ENCODE measurements around the gene PRPF6.

PRPF6 gene

DNA sequence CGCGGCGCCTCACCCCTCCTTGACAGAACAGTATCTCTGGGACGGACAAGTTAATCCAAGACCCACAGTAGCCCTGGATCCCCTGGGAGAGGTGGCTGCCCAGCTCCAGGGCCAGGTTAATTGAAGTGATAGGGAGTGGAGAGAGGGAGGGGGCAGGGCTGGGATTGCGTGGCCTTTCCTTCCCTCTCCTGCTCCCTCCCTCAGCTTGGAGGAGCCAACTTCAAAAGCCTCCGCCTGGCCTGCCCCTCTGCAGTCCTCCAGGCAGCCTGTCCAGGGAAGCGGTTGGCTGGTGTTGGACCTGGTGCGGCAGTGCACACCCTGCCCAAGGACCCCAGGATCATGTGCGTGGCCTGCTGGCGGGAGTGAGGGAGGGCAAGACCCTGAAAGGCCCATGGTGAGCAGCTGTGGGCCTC, 55.0 kb downstream of the PRPF6 start, which contains the start of gene C20orf204:
TSS of gene C20orf204 (plus strand) at position 250 of the 413 bp plus-strand sequence. CDS start at position 392, 142 bp downstream.
- no peak for DNase-seq (ENCODE audit: low read depth)

GRCh38 chr20:64036346-64037198, 55.6 kb downstream of the PRPF6 start:
- no peak for DNase-seq (ENCODE audit: low read depth)

DNA sequence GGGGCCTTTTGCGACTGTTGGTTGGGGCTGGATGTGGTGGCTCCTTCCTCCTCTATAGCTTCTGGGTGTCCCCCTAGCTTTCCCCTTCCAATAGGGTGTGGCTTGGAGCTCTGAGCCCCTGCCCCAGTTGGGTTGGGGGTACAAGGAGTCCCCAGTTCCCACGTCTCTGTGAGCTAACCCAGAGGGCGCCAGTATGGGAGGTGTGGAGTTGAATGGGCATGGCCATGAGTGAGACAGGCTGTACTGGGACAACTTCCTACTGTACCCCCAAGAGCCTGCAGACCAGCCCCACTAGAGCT, 56.2 kb downstream of the PRPF6 start:
- no peak for DNase-seq (ENCODE audit: low read depth)

DNA sequence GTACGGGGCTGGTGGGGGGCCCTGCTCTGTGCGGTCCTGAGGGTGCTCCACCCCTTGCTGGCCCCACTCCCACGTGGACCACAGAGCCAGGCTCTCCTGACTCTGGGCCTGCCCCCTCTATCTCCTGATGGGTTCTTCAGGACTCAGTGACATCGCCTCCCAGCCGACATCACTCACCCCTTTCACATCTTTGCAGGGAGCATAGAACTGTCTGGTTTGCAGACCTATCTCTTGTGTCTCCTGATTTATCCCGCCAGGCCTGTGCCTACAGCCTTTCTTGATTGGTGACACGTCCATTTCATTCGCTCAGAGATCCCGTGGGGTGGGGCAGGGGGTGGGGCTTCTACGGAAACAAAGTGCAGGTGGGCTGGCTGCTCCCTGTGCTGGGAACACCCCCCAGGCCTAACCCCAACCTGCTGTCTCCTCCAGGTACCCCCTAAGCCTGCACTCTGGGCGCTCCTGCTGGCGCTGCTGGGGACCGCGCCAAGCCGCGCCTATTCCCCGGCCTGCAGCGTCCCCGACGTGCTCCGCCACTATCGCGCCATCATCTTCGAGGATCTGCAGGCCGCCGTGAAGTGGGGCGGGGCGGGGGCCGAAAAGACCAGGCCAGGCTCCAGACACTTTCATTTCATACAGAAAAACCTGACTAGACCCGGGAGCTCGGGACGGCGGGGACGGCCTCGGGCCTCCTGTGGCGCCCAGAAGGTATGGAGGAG, 56.7 kb downstream of the PRPF6 start:
- DNase-seq (ENCODE audit: low read depth), result no peak

DNA sequence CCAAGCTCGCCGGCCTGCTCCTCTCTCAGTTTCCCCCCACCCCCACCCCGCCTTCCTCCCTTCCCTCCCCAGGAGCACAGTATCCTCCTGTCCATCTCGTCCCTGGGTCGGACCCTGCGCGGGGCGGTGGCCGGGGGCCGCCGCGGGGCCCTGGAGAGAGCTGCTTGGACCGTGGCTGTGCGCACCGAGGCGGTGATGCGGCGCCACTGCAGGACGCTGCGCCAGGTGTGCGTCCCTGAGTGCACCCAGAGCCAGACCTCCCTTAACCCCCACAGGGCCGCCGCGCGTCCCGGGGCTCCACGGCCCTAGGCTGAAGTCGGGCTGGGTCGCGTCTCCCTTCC, 57.3 kb downstream of the PRPF6 start:
- no peak for DNase-seq (ENCODE audit: low read depth)

- no peak for DNase-seq (ENCODE audit: low read depth)
Observed at GRCh38 chr20:64038565-64039292, 57.8 kb downstream of the PRPF6 start.

DNA sequence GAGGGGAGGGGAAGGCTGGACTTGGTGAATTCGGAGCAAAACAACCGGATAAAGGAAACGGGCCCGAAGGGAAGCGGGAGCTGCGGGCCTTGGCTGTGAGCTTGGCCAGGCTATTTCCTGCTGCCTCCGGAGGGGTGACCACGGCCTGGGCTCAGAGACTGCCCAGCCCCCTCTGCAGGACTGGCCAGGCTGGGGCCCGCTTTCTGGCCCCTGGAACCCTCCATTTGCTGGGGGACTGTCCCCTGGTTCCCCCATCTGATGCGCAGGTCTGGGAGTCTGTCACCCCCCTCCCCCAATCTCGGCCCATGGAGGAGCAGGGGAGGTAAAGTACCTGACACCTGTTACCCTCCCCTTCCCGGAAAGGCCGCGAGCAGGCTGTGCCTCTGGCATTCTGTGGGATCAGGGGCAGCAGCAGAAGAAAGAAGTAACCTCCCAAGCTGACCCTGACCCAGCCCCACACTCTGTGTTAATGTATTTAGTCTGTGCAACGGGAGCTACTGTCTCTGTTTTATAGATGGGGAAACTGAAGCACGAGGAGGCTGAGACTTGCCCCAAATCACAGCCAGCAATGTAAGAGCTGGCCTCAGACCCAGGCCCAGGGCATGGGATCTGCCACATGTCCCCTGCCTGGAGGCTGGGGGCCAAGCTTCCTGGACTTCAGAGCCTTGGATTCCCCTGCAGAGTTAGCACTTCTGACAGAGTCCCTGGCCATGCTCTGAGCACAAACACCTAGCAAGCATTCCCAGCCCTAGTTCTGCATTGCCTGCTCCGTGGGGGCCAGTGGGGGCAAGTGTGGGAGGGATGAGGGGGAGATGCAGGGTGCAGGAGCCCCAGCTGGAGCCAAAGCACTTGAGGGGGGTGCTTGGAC, 58.6 kb downstream of the PRPF6 start:
- no peak for DNase-seq (ENCODE audit: low read depth)

GRCh38 chr20:64040231-64041039, 59.5 kb downstream of the PRPF6 start:
- no peak for DNase-seq (ENCODE audit: low read depth)

DNA sequence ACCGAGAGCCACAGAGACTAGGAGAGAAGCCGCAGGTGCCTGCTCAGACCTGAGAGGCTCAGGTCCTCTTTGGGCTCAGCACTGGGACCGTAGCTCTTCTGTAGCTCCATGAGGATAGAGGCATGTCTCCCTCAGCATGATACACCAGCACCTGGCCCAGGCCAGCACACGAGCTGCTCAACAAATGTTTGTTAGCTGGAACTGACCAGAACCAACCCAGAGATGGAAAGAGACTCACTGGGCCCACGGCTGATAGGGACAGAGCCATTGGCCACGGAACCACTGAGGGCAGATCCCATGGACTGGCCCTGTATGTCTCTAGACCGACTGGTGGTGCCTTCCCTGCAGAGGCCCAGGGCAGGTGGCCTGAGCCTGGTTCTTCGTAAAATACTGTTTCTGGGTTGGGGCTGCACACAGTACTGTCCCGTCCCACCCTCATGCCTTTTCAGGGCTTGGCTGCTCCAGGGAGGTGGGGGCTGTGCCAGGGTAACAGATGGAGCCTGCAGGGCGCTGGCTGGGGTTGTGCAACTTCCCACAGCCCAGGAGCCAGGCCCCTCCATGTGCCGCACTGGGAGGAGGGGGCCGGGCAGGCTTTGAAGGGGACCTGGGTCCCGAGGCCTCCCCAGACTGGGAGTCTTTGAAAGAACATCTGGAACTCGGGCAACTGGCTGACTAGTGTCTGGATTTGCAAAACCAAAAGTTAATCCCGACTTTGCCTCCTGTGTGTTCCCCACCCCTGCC, 60.3 kb downstream of the PRPF6 start:
- no peak for DNase-seq (ENCODE audit: low read depth)

GRCh38 chr20:64041781-64042053, 60.8 kb downstream of the PRPF6 start:
- no peak for DNase-seq (ENCODE audit: low read depth)

GRCh38 chr20:64042054-64042781, 61.3 kb downstream of the PRPF6 start:
- DNase-seq (ENCODE audit: low read depth), result no peak

- DNase-seq (ENCODE audit: low read depth), result no peak
Observed at GRCh38 chr20:64043768-64044167, 62.8 kb downstream of the PRPF6 start.

DNA sequence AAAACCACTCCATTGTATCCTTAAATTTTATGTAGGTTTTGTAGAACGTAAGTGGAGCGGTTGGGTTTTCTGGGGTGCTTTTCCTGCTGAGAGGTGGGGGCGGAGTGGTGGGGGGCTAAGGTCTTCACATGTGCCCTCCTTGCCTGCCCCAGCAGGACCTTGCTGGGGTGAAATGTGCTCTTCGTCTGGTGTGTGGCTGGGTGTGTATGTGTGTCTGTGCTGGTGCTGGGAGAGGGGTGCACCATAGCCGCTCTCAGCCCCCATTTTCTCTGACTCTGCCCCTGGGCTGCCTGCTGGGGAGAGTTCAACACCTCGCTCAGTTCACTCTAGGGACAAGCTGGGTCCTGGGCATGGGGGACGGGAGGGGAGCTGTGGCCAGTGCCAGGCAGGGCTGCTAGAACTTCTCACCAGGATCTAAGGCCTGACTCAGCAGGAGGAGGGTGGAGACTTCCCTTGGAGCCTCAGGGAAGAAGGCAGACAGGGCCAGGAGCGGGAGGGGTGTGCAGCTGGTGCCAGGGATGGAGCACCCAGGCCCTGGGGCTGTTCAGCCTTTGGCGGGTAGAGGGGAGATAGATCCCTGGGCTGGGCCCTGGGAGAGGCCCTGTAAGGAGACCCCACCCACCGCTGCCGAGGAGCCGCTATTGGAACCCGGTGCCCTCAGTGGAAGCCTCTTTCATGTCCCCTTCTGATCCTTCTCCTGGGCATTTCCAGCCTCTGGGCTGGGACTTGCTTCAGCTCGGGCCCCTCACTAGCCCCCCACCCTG, 63.7 kb downstream of the PRPF6 start:
- DNase-seq (ENCODE audit: low read depth), result no peak

- no peak for DNase-seq (ENCODE audit: low read depth)
Observed at GRCh38 chr20:64045346-64046011, 64.5 kb downstream of the PRPF6 start.

DNA sequence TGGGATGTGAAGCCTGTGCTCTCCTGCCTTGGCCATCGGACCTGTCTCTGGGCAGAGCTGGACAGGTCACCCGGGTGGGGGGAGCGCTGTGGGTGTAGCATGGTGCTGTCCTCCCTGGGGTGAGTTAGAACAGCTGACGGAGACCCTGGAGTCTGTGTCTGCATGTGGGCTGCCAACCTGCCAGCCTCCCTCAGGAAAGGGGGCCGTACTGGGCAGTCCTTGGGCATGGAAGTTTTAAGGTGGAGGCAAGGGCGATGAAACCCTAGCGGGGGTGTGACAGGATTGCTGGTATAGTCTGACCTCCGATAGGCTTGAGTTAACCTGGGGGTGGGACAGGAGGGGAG, 66.1 kb downstream of the PRPF6 start:
- DNase-seq (ENCODE audit: low read depth), result no peak

DNA sequence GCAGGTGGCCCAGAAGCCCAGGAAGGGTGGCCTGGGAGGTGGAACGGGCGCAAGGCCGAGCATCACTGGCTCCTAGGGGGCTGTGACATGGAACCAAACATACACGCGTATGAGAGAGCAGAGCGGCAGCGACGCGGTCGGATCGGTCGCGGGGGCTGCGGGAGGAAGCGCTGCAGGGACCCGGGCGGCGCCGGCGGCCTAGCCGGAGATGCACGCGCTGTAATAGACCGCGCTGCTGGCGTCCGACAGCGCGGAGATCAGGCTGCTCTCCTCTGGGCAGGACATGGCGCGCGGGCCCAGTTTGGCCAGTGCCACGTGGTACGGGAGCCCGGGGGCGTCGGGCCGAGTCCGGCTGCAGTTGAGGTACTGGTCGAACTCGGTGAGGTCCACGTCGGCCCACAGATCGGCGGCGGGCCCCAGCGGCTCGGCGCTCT, 67.1 kb downstream of the PRPF6 start:
- no peak for DNase-seq (ENCODE audit: low read depth)

DNA sequence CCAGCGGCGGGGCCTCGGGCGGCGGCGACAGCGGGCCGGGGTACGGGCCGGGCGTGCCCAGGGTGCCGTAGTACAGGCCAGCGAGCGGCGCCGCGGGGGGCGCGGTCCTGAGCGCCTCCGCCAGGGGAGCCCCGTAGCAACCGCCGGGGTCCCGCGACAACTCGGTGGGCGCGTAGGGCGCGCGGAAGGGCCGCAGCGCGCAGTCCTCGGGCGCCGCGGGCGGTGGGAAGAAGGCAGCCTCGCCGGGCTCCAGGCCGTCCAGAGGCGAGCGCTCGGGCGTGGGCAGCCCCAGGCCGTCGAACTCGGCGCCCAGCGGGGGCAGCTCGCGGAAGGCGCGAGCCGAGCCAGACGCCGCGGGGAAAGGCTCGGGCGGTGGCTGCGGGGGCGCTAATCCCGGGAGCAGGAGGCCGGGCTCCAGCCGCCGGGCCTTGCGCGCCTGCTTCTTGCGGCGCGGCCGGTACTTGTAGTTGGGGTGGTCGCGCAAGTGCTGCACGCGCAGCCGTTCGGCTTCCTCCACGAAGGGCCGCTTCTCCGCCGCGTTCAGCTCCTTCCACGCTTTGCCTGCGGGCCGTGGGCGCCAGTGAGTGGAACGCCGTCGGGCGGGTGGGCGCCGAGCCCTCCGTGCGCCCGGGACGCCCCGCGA, 67.6 kb downstream of the PRPF6 start:
- no peak for DNase-seq (ENCODE audit: low read depth)
